HEK293T (cell line): ENCODE measurements around the gene CDHR3.

Experiments
- LEF1 ChIP-seq: fragments of 450-650 bp; IDR thresholded peaks from 2 replicates; pipeline ENCODE4 v1.6.1; 2017; ENCODE audit warnings: mild to moderate bottlenecking, borderline replicate concordance
- SP1 ChIP-seq: fragments of 450-650 bp; IDR thresholded peaks from 2 replicates; pipeline ENCODE4 v1.6.1; 2017
- SUZ12 ChIP-seq: fragments of 450-650 bp; IDR thresholded peaks from 2 replicates; pipeline ENCODE4 v1.6.1; 2016; ENCODE audit warnings: mild to moderate bottlenecking
- TF ChIP-seq, protein P1 (sequence below): fragments of 450-650 bp; IDR thresholded peaks from 2 replicates; pipeline ENCODE4 v1.6.1; 2016

DNA sequence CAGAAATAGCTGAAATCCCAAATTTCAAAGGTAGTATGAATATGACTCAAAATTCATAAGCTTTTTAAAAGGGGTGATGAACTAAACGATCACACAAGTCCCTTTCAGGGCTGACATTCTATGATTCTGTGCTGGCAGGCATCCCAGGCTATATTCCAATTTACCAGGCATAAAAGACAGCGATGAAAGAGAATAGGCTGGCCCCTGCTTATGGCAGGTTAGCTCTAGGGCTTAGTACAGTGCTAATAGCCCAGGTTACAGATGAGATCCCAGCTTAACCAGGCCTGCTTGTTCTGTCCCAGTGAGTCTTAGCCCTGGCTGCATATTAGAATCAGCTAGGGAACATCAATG is 56.4 kb downstream of the CDHR3 start:
- TF ChIP-seq SP1 (no peak), SUZ12 (no peak), LEF1 (no peak)
- TF ChIP-seq, protein P1, sequence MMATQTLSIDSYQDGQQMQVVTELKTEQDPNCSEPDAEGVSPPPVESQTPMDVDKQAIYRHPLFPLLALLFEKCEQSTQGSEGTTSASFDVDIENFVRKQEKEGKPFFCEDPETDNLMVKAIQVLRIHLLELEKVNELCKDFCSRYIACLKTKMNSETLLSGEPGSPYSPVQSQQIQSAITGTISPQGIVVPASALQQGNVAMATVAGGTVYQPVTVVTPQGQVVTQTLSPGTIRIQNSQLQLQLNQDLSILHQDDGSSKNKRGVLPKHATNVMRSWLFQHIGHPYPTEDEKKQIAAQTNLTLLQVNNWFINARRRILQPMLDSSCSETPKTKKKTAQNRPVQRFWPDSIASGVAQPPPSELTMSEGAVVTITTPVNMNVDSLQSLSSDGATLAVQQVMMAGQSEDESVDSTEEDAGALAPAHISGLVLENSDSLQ: no peak
